K562 (cell line): Measurements from ENCODE around the gene HELZ.

Source experiments
- CHD2 ChIP-seq: IDR thresholded peaks from 2 replicates; pipeline ENCODE4 v1.6.1; 2011; ENCODE audit warnings: low read depth, low read length
- MYC ChIP-seq, 2 experiments: fragments of 250-450 bp in 1 of 2; sonication (Bioruptor Pico) in 1 of 2; IDR thresholded peaks; 2 replicates each; pipeline versions ENCODE4 v1.5.1 to v1.6.1; 2012 to 2021; ENCODE audit warnings: low read depth in 2 of 2, borderline replicate concordance in 1 of 2, improper control_type of control experiment in 1 of 2, low read length in 1 of 2, mild to moderate bottlenecking in 1 of 2, moderate library complexity in 1 of 2
- NCOA2 ChIP-seq, 2 experiments: fragments of 450-650 bp; IDR thresholded peaks; 2 replicates each; pipeline ENCODE4 v1.6.1; 2018; ENCODE audit warnings: mild to moderate bottlenecking in 2 of 2, moderate library complexity in 1 of 2; ENCODE audit not compliant: partially characterized antibody in 2 of 2
- POLR2A ChIP-seq: fragments of 450-650 bp; conservative IDR thresholded peaks from 2 replicates; pipeline ENCODE4 v1.6.1; 2016
- ZNF274 ChIP-seq: IDR thresholded peaks from 2 replicates; pipeline ENCODE4 v1.6.1; 2011; ENCODE audit warnings: low read depth, mild to moderate bottlenecking, low read length, moderate library complexity, borderline replicate concordance
- ZNF551 ChIP-seq: fragments of 250-450 bp; sonication (Bioruptor Pico); IDR thresholded peaks from 2 replicates; pipeline ENCODE4 v1.5.0; 2021; ENCODE audit warnings: mild to moderate bottlenecking, moderate library complexity

DNA sequence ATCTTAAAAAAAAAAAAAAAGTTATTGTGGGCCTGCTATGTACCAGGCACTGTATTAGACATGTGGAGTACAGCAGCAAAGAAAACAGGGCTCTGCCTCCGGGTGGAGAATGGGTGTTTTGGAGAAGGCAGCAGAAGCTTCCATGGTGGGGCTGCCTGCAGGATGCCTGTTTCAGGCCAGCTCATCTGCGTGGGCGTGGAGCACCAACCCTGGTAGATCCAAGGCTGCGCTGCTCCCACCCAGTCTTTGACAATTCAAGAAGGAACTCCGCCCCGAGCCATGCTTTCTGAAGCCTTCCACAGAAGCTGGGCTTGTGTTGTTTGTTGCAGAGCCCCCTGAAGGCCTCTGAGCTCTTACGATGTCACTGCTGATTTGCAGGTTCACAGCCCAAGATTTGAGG lies 223.8 kb downstream of the HELZ start:
- TF ChIP-seq ZNF551 (CRISPR knock-in tag): no peak
- TF ChIP-seq POLR2A: no peak
- TF ChIP-seq MYC (IDR thresholded peaks at IDR 0.05; ENCODE audit: low read depth, low read length): no peak
- TF ChIP-seq MYC (CRISPR knock-in tag; IDR thresholded peaks at IDR 0.05; ENCODE audit: borderline replicate concordance, low read depth): no peak
- no peak for TF ChIP-seq ZNF274
- TF ChIP-seq NCOA2 (IDR thresholded peaks at IDR 0.05; ENCODE audit: partially characterized antibody in 2 of 2): no peak
- TF ChIP-seq CHD2: no peak
